ENCODE results near the gene DUSP3.

GRCh38 chr17:43771463-43771862, 7.3 kb downstream of the DUSP3 start:
- no peak for TF ChIP-seq POLR2A (IDR thresholded peaks at IDR 0.05; ENCODE audit: extremely low read depth, insufficient read length)
- TF ChIP-seq, protein P1, sequence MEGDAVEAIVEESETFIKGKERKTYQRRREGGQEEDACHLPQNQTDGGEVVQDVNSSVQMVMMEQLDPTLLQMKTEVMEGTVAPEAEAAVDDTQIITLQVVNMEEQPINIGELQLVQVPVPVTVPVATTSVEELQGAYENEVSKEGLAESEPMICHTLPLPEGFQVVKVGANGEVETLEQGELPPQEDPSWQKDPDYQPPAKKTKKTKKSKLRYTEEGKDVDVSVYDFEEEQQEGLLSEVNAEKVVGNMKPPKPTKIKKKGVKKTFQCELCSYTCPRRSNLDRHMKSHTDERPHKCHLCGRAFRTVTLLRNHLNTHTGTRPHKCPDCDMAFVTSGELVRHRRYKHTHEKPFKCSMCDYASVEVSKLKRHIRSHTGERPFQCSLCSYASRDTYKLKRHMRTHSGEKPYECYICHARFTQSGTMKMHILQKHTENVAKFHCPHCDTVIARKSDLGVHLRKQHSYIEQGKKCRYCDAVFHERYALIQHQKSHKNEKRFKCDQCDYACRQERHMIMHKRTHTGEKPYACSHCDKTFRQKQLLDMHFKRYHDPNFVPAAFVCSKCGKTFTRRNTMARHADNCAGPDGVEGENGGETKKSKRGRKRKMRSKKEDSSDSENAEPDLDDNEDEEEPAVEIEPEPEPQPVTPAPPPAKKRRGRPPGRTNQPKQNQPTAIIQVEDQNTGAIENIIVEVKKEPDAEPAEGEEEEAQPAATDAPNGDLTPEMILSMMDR (IDR thresholded peaks at IDR 0.05; ENCODE audit: low read depth, low read length): no peak
- no peak for TF ChIP-seq MAX (IDR thresholded peaks at IDR 0.05; ENCODE audit: low read depth, low read length)
- TF ChIP-seq MYC (IDR thresholded peaks at IDR 0.05; ENCODE audit: low read depth, low read length): no peak
